GM18502 (cell line): Measurements from ENCODE around the gene S100P.
A peak's percentile ranks its signal among the peaks of the same experiment; 100 is the strongest.

Source experiments
- ATAC-seq: cut with Tn5 transposase; IDR thresholded peaks from one replicate; pipeline ENCODE4 v1.9.1; 2021; ENCODE audit warnings: mild to moderate bottlenecking; ENCODE audit not compliant: unreplicated experiment, poor library complexity

Gene S100P

DNA sequence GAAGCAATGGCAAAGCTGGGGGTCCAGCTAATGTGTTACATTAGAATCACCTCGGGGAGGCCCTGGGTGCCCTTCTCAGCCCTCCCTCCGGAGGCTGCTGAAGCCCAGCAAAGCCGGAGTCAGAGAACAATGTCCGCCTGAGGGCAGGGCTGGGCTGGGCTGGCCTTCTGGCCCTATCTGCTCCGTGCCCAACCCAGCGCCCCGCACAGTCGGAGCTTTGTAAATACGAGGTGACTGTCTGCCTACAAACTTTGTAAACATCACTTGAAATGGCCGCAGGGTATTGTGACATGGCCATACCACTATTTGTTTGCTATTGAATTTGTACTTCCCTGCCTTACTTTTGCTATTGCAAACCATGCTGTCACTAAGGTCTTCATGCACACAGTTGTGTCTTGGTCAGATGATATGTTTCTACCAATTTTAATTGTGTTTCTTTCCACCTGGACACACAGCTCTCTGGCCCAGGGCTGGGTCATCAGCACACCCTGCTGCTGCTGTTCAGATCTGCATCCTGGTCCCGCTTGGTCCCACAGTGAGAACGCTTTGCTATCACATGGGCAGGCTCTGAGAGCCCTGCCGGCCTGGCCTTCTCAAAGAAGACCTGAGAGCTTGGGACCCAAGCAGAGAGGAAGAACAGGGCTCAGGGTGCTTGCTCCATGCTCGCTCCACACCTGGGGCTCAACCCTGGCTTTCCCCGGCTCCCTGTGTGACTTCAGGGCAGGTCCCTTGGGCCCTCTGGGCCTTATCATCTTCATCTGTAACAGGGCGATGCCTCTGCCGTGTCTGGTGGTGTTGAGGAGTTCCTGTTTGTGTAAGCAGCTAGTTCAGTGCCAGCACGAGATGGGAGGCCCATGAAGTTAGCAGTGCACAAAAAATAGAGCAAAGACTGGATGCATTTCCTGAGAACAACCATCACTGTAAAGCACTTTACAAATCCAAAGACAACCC lies 2.3 kb downstream of the S100P start:
- no peak for ATAC-seq

DNA sequence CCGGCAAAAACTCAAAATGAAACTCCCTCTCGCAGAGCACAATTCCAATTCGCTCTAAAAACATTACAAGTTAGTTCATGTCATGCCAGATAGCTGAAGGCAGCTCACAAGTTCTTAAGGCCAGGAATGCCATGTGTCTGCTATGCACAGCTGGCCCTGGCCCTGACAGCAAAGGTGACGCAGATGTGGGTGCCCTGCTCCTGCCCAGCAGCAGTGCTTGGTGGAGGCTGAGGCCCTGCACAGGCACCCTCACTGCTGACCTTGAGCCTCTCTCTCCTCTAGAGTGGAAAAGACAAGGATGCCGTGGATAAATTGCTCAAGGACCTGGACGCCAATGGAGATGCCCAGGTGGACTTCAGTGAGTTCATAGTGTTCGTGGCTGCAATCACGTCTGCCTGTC lies 2.9 kb downstream of the S100P start:
- no peak for ATAC-seq

DNA sequence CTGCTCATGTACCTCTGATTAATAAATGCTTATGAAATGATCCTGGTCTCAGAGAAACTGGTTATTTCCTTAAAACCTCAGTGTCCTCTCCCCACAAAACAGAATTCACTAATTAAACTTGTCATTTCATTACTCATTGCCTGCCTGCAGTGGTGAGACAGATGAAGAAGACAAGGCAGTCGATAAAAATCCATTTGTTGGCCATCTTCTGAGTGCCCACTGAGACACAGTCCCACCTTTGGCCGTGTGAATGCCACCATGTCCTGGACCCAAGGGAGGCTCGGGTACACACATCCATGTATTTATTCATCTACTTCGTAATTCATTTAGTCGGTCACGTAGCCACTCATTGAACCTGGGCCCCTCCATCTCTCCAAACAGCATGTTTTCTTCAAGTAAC lies 3.5 kb downstream of the S100P start:
- no peak for ATAC-seq

DNA sequence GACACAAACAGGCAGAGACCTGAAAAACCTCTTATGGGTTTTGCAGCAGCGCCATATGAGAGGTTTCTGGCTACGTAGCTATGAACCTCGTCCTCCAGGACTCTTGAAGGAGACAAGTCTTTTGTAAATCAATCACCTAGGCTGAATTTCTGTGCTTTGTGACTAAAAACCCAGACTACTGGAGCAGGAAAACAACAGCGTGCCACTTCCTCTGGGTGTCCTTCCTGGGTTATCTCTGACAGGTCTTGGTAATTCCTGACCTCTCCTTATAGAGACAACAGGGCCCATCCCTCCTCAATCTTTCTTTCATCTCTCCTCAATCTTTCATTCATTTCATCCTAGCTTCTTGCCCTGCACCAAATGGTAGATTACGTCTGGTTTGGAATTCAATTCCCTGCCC lies 5.7 kb downstream of the S100P start:
- ATAC-seq, result no peak

DNA sequence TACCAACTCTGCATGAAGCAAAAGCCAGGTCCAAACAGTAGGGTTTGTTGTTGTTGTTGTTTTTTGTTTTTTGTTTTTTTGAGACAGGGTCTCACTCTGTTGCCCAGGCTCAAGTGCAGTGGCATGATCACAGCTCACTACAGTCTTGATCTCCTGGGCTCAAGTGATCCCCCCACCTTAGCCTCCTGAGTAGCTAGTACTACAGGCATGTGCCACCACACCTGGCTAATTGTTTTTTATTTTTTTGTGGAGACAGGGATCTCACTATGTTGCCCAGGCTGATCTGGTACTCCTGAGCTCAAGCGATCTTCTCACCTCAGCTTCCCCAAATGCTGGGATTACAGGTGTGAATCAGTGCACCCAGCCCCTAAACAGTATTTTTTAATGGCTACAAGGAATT lies 6.2 kb downstream of the S100P start:
- no peak for ATAC-seq

DNA sequence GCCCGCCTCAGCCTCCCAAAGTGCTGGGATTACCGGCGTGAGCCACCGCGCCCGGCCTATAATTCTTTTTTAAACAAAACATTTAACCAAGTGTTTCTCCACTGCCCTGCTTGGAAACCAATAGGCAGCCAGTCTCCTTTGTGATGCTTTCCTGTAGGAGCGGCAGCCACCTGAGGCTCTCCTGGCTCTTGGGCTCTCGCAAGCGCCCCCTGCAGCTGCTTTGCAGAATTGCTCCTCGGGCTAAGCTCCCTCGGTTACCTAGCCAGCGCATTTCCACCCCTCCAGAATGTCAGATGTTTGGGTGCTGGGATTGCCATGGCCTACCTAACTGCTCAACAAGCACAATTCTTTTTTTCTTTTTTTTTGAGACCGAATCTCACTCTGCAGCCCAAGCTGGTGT lies 7.7 kb downstream of the S100P start:
- ATAC-seq, result no peak

DNA sequence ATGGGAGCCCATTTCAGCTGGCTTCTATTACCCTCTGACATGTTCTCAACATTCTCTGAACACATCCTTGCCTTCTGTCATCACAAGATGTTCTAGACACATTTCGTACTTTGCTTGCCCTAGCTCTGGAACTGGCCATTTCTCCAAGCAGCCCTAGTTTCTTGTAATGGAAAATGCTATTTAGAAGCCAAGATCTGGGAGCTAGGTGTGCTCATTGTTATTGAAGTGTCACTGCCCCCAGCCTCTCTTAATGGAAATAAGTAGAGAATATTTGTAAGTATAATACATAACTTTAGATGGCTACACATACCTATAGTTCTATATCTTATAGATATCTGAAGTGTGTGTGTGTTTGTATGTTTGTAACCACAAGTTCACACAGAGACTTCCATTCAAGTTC lies 9.1 kb downstream of the S100P start:
- no peak for ATAC-seq

DNA sequence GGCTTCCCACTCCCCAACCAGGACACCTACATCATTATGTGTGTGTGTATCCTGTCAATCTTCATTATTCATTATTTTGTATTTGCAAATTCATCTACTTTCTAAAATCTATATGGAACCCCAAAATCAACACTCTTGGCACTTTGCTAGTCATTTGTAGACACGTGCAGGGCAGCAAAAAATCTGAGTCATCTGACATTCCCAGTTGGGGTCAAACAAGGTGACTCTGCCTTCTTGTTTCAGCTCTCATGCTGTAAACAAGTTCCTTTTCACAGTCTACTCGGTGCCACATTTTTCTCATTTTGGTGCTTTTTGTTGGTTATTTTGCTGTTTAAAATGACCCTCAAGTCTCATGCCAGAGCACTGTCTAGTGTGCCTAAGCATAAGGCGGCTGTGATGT lies 10.1 kb downstream of the S100P start:
- no peak for ATAC-seq

DNA sequence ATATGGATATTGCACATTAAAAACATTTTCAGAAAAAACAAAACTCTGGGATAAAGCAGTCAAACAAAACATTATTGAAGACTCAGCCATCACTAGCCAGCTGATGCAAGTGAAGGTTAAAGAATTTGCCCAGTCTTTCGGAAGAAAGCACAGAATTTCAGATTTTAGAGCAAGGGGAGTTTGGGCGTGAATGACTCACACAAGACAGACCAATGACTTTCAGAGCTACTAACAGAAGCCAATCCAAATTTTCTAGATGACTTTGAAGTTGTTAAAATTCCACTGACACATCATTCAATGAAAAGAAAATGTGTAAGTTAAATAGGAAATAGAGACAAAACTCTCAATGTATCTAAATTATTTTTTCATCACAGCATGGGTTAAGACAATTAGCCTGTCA lies 12.0 kb downstream of the S100P start:
- no peak for ATAC-seq

DNA sequence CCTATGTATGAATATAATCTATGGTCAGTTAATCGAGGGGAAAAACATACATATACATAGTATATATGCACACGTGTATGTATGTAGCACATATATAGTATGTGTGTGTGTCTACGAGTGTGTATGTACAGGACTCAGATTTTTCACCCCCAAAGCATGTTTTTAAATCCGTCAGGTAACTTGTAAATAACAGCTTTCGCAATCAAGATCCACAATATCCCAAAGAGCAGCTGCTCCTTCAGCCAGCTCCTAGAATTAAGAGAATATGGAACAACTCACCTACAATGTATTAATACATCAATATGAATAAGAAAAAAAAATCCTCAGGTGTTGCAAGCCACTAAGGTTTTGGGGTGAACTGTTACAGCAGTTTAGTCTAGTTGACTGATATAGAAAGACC lies 12.5 kb downstream of the S100P start:
- ATAC-seq, result no peak

DNA sequence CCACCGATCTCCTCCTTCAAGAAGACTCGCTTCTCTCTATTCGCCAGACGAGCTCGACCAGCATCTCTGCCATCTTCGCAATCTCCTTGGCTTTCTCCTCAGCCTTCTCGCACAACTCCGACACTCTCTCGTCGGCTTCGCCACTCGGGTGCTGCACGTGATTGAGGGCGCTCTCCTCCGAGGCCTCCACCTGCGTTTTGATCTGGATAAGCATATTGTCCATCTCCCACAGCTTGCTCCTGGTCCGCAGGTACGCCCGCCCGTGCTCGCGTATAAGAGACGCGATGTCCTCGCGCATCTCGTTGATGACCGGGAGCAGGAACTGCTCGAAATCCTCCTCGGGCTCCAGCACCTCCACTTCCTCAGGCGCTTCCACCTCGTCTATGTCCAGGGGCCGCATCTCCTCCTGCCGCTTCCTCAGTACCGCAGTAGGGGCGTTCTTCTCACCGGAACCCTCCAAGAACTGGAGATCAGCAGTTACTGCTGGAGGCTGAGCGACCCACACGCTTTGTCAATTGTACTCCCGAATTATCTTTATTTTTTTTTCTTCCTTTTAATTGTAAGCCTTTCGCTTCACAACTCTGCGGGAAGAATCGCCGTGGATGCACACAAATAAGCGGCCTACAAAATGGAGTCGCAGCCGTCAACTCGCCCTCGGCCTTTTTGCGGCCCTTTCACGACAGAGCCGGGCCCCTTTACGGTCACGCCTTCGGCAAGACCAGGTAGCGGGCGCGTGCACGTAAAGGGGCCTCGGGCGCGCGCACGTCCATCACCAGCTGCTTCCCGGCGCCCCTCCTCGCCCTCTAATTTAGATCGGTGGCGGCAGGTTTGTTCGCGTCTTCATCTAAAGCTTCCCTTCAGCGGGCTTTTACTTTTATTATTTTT lies 15.8 kb downstream of the S100P start, which contains the start of gene MRFAP1L1:
Gene MRFAP1L1 (minus strand): TSS at position 636 of the 885 bp plus-strand sequence. CDS start 236 bp downstream, at position 400.
- ATAC-seq, result peak; percentile 78

DNA sequence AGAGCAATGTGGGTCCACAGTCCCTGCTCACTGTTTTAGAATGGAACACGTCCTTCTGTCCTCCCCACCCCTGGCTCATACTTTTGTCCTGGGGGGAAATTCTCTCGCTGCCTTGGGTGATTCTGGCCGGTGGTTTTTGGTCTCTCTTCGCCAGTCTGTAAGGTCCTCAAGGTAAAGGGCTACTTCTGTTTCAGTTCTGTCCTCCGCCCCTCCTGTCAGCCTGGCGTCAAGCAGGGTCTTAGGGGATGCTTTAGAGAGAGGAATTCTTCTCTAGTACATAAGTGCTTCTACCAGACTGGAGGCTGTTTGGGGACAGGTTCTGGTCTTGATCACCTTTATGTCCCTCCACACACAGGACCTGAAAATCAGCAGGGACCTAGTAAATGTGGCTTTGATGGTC lies 16.6 kb downstream of the S100P start:
- ATAC-seq, result no peak

DNA sequence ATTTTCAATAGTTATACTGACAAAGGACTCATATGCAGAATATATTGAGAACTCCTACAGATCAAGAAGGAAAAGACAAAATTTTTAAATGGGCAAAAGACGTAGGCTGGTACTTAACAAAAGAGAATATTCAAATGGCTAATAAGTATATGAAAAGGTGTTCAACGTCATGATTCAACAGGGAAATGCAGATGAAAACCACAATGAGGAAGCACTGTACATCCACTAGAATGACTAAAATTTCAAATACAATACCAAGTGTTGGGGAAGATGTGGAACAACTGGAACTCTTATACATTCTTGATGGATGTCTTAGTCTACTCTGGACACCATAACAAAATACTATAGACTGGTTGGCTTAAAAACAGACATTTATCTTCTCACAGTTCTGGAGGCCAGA lies 17.3 kb downstream of the S100P start:
- ATAC-seq, result no peak

DNA sequence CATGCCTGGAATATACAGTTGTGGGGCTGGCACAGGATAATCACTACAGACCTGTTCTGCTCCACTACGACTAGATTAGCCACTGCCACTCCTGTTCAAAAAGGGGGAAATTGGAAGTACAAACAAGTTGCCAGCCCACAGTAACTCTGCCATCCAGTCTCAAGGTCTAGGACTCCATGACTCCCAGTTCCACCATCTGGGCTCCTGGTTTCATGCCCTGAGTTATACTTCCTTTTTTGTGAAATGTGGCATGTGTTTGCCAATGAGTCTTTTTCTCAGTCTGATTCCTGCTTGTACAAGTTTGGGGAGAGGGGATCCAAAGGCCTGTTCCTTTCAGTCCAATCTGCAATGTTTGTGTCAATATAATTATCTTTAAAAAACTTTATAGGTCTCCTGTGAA lies 21.3 kb downstream of the S100P start:
- ATAC-seq, result no peak

DNA sequence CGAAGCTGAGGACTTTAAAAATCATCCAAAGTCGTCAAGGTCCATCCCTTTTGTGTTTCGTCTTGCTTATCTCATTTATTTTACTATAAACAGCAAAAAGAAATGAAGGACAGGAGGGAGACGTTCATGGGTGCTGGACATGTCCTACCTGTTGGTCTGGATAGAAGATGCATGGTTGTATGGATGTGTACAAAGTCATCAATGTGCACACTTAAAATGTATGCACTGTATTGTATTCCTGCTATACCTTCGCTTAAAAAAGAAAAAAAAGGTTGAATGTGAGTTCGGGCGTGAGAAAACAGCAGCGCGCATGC lies 22.0 kb downstream of the S100P start:
- ATAC-seq, result no peak

DNA sequence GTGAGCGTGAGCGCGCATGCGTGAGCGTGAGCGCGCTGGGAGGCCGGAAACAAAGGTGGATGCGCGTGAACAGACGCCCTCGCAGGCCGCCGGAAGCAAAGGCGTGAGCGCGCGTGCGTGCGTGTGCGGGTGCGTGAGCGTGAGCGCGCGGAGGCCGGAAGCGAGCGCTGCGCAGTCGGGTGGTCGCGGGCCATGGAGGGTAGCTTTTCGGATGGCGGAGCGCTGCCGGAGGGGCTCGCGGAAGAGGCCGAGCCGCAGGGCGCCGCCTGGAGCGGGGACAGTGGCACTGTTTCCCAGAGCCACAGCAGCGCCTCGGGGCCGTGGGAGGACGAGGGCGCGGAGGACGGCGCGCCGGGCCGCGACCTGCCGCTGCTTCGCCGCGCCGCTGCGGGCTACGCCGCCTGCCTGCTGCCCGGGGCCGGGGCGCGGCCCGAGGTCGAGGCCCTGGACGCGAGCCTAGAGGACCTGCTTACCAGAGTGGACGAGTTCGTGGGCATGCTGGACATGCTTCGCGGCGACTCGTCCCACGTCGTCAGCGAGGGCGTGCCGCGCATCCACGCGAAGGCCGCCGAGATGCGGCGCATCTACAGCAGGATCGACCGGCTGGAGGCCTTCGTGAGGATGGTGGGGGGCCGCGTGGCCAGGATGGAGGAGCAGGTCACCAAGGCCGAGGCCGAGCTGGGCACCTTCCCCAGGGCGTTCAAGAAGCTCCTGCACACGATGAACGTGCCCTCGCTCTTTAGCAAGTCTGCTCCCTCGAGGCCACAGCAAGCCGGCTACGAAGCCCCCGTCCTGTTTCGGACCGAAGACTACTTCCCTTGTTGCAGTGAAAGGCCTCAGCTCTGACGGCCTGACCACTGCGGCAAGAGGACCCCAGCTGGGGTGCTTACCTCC lies 22.6 kb downstream of the S100P start, which contains the start of gene BLOC1S4:
Gene BLOC1S4 (plus strand): TSS at position 157 of the 894 bp plus-strand sequence. CDS start 36 bp downstream, at position 193.
- peak; percentile 84 for ATAC-seq

DNA sequence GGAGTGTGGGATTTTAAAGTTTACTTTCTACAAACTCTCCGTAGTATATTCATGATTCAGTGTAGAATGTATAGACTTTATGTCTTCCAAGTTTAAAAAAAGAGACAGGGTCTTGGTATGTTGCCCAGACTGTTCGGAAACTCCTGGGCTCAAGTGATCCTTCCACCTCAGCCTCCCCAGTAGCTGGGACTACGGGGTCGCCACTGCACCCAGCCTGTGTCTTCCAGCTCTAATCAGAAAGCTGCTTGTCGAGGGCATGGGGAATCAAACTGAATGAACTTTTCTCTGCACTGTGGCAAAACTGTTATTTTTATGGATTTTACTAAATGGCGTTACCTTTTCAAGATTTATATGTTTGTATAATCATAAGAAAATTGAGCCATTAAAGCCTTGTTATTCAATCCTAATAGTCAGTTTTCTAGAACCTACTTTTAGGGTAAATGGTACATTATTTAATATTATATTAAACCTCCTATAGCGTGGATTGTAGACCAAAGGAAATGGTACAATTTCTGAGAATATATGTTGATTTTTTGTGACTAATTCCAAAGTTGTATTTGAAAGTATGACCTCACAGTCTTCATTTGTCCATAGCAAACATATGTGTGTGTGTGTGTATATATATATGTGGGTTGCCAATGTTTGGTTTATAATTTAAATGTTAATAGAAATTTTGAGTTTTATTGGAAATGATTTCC lies 23.4 kb downstream of the S100P start:
- ATAC-seq, result no peak

DNA sequence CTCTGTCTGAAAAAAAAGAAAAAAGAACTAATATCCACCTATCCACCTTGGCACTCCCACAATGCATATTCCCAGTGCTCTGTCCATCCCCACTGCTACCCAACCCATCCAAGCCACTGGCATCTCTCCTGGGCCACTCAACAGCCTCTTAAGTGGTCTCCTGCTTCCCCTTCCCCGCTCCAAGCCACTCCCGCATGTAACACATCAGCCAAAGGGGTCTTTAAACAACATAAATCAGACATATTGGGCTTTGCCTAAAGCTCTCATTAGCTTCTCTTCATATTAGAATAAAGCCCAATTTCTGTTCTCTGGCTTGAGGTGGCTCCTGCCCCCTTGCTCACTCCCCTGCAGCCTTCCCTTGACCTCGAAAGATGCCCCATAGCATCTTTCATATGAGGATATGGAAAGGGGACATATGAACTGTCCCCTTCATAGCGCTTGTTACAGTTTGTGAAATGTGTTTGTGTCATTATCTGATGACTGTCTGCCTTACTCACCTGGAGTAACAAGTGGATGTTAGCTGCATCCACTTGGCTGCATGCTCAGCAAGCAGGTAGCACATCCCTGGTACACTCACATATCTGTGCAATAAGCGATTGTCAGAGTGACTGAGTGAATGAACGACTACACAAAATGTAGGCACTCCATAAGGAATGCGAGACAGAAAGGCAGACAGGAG lies 25.4 kb downstream of the S100P start:
- ATAC-seq, result no peak

DNA sequence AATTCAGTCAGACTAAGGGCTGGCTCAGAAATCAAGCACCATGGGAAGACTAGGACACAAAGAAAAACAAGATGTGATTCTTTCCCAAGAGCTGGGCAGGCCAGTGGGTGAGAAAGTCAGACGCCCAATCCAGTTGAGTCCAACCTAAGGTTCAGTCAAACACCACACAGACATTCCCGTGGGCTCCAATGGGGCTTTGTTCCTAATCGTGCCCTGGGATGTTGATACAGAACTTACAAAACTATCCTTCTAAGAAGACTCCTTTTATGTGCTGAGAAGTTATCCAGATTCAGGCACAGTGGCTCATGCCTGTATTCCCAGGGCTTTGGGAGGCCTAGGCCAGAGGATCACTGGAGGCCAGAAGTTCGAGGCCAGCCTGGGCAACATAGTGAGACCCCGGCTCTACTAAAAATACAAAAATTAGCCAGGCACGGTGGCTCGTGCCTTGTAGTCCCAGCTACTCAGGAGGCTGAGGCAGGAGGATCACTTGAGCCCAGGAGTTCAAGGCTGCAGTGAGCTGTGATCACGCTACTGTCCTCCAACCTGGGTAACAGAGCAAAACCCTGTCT lies 26.0 kb downstream of the S100P start:
- no peak for ATAC-seq
